GM18502 (cell line): ENCODE results near the gene PSTK.
A peak's percentile ranks its signal among the peaks of the same experiment; 100 is the strongest.

Experiments
- ATAC-seq: cut with Tn5 transposase; IDR thresholded peaks from one replicate; pipeline ENCODE4 v1.9.1; 2021; ENCODE audit warnings: mild to moderate bottlenecking; ENCODE audit not compliant: unreplicated experiment, poor library complexity

The PSTK gene, protein sequence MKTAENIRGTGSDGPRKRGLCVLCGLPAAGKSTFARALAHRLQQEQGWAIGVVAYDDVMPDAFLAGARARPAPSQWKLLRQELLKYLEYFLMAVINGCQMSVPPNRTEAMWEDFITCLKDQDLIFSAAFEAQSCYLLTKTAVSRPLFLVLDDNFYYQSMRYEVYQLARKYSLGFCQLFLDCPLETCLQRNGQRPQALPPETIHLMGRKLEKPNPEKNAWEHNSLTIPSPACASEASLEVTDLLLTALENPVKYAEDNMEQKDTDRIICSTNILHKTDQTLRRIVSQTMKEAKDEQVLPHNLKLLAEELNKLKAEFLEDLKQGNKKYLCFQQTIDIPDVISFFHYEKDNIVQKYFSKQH

DNA sequence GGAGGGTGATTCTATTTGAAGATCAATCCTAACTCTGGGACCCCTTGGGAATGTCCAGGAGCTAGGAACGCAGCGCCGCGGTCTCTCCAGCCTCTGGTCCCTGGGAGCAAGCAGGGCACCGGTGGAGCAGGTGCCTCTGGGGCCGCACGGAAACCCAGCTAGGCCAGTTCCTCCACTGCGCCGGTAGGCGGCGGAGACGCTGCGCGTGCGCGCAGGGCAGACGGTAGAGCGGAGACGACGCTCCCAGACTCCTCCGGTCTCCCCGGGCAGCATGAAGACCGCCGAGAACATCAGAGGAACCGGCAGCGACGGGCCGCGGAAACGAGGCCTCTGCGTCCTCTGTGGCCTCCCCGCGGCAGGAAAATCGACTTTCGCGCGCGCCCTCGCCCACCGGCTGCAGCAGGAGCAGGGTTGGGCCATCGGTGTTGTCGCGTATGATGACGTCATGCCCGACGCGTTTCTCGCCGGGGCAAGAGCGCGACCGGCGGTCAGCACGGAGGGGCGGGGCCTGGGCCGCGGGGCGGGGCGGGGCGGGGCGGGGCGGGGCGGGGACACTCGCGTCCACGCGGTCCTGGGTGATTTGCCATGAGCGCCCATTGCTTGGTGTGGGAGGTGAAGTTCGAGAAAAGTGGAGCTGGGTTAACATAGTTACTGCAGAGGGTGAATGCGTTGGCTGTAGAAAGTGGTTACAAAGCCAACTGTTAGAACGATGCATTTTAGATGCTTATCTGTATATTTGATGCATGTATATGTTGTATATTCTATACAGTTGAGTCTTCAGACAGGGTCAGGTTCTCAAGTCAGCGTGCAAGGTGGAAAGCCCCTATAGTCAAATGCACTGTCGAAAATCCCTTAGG, at the start of gene PSTK:
PSTK (plus strand) TSS at position 193 of the 857 bp plus-strand sequence; CDS start at position 272, 79 bp downstream.
- peak; percentile 98 for ATAC-seq

DNA sequence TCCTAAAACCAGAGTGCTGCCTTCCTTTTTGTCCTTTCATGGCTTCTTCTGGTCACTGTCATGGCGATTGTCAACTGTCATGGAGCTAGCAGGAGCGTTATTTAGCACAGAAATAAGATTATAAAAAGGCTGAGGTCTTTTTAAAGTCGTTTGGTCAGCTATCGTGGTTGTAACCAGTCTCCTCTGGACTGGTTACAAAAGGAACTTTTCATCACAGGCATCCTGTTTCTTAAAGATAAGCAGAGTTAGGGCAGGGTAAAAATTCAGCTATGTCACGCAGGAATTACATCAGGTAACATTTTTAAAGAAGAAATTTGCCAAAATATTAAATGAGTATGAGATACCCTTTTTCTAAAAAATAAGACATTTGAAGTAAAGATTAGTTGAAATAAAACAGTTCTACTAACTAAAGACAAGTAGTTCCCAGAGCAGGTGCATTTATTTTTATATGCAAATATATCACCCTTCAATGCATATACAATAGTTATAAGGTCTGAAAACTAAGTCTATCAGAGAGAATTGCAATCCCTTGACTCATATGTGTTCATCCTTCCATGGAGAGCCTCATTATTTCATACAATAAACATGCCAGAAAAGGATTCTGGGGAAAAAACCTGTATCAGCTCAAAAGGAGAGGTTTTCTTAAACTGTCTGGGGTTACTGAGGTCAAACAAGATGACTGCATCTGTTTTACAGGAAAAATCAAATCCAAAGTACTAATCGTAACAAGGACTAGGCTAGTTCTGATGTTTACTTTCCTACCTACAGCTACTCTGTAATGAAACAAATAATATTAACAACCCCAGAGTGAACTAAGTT, 48.9 kb upstream of the PSTK start:
- no peak for ATAC-seq

DNA sequence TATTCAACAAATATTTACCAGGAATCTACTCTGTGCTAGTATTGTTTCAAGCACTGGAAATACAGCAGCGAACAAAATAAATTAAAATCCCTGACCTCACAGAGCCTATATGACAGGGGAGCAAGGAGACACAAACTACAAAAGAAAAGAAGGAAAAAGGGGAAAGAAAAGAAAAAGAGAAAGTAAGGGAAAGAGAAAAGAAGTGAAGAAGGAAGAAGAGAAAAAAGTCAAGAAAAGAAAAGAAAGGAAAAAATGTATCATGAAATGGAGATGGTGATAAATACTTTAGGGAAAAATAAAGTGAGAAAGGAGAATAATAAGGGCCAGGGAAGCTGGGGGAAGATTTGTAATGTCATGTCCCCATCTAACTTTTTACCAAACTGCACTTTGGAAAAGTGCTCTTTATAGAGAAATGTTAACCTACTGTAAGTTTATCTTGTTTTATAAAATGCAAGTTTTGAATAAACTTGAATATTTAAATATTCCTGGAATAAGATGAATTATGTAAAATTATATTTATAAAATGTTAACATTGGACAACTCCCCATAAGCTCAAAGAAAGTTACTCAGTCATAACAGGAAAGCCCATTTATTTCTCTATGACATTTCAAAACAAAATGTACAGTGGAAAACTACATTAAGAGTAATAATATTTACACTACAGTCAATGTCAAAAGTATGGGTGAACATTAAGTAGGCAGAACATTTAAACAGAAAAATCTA, 40.9 kb upstream of the PSTK start:
- ATAC-seq = no peak

DNA sequence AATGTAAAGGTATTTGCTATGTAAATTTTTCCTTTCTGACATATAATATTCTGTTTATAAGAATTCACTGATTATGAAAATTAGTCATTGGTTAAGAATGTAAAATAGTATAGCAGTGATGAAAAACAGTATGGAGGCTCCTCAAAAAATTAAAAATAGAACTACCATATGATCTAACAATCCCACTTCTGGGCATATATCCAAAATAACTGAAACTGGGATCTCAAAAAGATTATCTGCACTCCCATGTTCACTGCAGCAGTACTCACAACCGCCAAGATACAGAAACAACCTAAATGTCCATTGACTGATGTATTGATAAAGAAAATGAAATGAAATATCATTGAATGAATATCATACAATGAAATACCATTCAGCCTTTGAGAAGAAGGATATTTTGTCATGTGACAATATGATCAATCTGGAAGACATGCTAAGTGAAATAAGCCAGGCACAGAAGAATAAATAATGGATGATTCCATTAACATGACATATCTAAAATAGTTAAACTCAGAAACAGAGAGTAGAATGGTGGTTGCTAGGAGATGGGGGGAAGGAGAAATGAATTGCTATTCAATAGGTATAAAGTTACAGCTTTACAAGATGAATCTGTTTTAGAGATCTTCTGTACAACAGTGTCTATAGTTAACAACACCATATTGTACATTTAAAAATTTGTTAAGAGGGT, 40.2 kb upstream of the PSTK start:
- no peak for ATAC-seq

DNA sequence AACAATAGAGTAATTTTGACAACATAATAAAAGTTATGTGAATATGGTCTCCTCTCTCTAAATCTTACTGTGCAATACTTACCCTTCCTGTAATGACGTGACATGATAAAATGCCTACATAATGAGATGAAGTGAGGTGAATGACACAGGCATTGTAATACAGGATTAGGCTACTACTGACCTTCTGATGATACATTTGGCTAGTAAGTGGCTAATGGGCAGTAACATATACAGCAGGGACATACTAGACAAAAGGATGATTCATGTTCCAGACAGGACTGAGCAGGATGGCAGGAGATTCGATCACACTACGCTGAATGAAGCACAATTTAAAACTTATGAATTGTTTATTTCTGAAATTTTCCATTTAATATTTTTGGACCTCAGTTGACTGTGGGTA, 30.9 kb upstream of the PSTK start:
- no peak for ATAC-seq

DNA sequence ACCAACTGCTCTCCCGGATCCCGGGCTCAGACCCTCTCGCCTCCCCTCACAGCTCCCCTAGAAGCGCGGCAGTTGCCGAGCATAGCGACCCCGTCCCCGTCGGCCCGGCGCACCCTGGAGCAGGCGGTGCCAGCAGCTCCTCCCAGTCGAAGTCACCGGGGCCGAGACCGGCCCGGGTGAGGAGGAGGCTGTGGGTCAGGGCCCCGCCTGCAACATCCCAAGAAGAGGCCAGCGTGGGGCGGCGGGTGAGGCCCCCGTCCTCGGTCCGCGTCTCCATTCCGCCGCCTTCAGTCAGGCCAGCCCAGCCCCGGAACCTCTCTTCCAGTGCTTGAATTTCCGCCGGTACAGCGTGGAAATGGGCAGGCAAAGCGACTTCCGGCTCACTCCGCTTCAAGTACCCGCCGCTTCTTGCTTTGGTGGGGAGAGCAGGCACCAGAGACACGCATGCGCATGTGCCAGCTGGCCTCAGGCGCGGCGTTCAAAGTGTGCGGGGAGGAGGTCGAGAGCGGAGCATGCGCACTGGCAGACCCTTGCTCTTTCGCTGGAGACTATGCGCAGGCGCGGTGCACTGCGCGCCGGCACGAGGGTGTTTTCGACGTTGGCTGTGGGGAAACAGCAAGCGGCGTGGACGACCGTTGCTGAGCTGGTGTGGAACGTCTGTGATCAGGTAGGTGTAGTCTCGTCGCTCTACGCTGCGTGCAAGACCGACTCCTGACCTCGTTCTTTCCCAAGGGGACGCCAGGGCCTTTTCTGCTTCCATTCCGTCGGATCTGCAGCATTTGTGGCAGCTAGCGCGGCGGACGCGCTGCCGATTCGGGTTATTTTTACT, 26.1 kb upstream of the PSTK start, which contains the start of gene C10orf88:
C10orf88 (minus strand) TSS at position 326 of the 829 bp plus-strand sequence; CDS start at position 277, 49 bp downstream.
- ATAC-seq = peak; percentile 99

DNA sequence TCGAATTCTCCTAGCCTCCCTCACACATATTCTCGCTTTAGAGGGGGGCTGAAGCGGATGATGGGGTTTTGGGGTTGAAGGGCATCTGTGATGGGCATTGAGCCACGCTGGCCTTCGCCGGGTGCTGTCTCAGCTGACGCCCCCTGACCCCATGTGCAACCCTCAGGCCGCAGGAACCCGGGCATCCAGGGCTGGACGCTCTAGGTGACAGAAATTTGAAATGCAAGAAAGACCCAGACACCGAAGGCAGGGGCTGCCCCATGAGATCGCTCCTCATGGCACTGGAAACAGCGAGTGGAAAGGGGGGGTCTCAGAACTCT, 25.5 kb upstream of the PSTK start:
- ATAC-seq = no peak

DNA sequence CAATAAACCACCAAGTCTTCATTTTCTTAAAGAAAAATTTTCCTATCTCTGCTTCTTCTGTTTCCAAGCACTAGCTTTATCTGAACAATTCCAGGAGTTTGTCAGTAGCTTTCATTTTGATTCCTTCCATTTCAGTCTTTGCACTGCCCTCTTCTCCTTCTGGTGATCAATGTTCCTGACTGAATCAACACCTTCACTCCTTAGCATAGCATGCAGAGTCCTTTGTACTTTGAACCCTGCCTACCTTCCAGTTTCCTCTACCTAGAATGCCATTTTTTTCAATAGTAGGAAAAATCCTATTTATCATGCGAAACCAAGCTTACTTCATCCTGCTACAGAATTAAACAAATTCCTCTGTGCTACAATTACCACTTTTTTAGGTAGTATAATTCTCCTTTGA, 24.3 kb upstream of the PSTK start:
- ATAC-seq = no peak

DNA sequence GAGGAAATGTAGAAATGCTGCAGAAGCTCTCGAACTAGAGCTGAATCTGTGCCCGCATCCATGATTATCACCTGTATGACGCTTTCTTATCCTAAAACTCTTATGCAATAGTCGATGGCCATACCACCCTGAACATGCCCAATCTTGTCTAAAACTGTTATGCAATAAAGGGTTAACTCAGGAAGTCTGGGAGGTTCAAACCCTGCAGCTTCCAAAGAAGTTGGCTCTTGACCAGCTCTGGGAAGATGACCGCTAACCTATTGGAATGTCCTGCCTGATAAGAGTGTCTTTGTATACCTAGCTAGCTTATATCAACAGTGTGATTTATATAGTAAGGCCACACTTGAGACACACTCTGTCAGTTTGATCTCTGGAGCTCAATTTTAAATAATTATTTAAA, 22.7 kb upstream of the PSTK start:
- no peak for ATAC-seq

DNA sequence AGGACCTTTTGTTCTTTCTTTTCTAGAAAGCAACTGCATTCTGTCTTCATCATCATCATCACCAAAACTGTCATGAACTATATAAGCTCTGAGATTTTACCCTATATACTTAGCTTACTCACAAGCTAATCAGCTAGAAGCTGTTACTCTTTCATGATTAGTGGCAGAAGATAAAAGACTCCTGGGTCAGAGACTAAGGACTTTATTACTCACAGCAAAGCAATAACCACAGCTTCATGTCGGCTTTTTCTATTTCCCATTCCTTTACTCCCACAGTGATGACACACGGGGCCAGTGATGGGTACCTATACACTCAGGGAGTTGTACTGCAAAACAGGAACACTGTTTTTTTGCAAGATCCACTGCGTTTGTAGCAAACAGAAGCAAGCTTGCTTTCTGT, 17.8 kb upstream of the PSTK start:
- no peak for ATAC-seq

DNA sequence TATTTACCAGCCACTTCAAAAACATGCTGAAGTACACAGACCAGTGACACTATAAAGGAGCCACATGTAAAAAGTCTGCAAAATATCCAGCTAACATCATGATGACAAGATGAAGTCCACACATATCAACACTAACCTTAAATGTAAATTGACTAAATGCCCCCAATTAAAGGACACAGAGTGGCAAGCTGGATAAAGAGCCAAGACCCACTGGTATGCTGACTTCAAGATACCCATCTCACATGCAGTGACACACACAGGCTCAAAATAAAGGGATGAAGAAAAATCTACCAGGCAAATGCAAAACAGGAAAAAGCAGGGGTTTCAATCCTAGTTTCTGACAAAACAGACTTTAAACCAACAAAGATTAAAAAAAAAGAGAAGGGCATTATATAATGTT, 13.3 kb upstream of the PSTK start:
- ATAC-seq = no peak

DNA sequence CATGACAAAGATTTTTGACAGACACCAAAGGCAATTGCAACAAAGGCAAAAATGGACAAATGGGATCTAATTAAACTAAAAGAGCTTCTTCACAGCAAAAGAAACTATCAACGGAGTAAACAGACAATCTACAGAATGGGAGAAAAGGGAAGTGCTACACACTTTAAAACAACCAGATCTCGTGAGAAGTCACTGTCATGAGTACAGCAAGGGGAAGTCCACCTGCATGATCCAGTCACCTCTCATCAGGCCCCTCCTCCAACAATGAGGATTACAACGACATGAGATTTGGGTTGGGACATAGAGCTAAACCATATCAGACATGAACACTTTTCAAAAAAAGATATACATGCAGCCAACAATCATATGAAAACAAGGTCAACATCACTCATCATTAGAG, 11.5 kb upstream of the PSTK start:
- no peak for ATAC-seq

DNA sequence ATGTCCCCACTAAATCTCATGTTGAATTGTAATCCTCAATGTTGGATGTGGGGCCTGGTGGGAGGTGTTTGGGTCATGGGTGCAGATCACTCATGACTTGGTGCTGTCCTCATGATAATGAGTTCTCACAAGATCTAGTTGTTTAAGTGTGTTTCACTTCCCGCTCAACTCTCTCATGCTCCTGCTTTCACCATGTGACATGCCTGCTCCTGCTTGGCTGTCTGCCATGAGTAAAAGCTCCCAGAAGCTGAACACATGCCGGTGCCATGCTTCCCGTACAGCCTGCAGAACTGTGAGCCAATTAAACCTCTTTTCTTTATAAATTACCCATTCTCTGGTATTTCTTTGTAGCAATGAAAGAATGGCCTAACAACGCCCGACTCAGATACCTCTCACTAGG, 6.2 kb upstream of the PSTK start:
- no peak for ATAC-seq

DNA sequence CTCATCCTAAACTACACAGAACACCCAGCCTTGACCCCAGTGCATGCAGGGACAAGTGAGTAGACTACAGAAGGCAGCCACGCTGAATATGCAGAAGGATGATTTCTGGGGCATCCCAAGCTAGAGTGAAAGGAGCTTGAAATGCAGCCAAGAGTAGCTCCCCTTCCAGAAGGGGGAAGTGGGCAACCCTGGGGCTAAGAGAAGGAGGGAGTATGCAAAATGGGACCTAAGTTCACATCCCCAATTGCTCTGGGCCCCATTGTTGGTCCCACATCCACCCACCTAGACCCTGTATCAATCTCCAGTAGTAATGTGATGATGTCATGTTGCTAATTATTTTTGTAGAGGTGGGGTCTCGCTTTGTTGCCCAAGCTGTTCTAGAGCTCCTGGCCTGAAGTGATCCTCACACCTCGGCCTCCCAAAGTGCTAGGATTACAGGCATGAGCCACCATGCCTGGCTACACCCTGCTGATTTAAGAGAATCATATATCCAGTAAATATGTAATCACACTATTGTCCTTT, 5.6 kb upstream of the PSTK start:
- ATAC-seq = no peak

DNA sequence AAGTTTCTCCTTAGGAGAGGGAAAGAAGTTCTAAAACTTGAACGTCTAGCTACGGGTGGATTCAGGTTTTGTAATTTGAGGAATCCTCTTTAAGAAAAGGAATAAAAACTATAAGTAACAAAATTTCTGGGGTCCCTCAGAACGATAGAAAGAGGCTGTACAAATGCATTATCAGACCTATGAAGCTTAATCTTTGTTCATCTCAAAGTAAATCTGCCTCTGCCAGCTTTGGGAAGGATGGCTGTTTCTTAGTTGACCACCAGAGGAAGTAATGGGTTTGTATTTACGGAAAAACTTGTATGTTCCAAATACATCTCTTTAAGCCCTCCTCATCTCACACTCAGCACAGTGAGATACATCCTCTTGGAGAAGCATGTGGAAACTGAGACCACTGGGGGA, 864 bp downstream of the PSTK start:
- ATAC-seq = no peak

DNA sequence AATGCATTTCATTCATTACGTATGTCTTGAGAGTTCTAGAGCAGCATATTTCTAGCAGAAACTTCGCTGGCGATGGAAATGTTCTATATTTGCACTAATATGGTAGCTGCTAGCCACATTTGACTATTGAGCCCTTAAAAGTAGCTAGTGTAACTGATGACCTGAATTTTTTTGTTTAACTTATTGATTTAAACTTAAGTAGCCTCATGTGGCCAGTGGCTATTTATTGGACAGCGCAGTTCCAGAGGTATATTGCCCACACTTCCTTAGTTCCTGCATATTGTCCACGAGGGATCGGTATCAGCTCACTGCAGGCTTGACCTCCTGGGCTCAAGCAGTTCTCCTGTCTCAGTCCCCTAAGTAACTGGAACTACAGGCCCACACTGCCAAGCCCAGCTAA, 3.7 kb downstream of the PSTK start:
- ATAC-seq = no peak

DNA sequence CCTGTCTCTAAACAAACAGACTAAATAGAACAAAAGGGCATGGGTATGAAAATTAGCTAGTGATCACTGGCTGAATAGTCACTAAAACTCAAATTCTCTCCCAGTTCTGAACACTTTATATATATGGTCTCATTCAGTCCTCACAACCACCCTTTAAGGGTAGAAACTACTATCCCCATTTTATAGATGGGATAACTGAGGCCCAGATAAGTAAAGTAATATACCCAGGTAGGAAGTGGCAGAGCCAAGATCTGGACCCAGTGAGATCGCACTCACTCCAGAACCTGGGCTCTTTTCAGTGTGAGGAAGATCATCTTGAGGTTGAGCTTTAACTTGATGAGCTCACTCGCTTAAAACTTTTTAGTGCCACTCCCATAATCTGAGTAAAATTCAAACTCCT, 4.5 kb downstream of the PSTK start:
- no peak for ATAC-seq

DNA sequence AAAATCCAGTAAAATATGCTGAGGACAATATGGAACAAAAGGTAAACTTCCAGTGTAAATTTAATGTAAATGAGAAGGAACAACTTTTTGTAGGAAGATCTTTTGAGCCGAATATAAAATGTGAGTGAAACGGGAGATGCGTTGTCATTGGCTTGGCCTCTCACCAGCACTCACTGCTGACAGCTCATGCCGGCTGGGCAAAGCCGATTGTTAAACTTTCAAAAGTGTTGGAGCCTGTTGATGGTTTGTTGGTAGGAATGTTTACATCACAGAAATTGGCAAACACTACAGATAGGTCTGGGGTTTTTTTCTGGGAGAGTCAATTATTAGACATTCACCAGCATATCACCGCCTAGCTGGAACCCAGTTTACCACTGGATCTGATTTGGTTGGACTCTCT, 6.1 kb downstream of the PSTK start:
- ATAC-seq = no peak

DNA sequence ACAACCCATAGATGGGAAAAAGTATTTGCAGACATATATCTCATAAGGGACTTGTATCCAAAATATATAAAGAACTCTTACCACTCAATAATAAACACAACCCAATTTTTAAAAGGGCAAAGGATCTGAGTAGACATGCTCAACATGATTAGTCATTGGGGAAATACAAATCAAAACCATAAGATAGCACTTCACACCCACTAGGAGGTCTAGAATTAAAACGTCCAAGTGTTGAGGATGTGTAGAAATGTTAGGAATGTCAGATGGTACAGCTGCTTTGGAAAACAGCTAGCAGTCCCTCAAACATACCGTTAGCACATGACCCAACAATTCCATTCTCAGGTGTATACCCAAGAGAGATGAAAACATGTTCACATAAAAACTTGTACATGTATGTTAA, 8.3 kb downstream of the PSTK start:
- ATAC-seq = no peak
